ENCODE results near the gene COL19A1.

Gene COL19A1

DNA sequence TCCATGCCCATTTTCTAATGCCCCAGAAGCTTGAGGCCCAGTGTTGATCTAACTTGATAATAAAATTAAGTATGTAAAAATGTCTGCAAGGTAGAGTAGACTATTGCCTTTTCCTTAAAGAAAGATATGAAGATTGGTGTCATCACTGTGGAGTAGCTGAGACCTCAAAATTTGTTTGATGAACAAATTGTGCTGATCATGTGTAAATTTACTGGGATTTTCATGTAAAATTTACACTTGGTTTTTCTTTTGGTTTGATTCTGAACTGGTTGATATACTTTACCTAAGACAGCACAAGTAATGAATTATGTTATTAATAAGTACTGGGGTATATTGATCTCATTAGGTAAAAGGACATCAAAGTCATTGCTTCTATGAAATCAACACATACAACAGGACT is 207.3 kb downstream of the COL19A1 start:
- no peak for DNase-seq

DNA sequence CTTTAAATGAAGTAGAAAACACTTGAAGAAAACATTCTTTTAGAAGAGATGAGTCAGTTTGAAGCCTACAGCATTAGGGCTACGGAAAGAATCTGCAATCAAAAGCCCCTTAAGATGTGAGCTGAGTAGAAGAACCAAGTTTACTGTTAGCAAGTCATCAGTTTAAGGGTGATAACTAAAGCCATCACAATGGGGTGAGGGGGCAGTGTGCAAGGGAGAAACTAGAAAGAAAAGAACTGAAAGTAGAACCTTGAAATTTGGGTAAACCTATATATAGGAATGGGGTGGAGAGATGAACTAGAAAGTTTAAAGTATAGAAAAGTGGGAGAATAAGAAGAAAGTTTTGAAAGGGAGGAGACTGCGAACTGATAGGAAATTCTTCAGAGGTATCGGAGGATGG is 212.9 kb downstream of the COL19A1 start:
- no peak for DNase-seq

DNA sequence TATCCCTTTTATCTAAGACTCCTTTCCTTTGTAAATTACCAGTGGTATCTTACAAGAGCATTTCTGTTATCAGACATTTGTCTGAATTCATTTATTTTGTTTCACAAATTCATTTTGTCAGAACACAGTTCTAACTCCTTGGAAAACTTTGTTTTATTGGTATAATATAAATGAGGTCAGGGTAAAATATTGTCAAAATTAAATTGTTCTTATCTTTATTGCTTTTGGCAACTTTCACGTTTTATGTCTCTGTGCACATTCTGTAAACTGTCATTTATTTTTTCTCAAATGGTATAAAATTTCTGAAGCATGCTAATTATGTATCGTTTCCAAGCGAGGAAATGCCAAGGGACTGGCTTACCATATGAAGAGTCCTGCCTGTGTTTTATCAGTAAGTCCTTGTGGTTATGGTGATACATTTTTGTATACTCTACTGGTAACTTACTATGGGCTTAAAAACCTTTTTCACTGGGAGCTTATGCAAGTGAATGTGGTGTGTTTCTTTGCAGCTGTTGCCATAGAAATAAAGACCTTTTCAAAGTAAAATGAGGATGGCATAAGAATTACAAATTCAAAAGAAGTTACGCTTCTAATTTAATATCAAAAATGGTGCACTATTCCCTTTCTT is 214.2 kb downstream of the COL19A1 start:
- DNase-seq: no peak

DNA sequence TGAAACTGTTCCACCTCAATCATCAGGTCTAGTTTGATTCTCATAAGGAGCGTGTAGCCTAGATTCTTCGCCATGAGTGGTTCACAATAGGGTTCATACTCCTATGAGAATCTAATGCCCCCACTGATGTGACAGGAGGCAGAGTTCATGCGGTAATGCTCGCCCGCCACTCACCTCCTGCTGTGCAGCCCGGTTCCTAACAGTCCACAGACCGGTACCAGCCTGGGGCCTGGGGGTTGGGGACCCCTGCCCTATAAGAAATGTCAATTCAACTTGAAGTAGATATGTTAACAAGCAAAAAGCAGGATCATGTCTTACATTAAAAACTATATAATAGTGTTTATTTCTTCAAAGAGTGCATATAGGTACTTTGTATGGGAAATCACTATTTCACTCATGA is 216.5 kb downstream of the COL19A1 start:
- DNase-seq: no peak

DNA sequence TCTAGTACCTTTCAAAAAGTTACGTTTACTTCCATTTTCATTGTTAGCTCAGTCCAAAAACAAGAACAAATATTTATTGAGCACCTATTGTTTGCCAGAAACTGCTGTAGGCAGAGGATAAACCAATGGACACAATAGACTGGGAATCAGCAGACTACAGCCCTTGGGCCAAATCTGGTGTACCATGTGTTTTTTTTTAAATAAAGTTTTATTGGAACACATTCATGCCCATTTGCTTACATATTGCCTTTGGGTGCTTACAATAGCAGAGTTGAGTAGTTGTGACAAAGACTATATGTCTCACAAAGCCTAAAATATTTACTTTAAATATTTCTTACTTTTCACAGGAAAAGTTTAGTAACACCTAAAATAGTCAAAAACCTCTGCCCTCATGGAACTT is 220.4 kb downstream of the COL19A1 start:
- DNase-seq: no peak

DNA sequence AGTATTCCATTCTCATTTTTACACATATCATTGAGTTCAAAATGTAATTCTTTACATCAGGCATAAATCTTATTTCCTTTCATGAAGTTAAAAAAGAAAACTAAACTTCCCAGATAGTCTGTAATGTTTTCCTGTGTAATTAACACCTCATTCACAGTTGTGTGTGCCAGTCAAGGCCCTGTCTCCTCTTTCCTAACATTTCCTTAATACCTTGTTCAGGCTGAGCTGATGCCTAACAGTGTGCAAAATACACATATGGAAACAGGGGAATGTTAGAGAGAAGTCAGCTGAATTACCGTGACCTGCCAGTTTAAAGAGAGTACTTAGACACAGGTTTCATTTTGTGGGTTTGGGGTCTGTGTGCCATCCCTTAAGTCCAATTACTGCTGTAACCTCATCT is 227.8 kb downstream of the COL19A1 start:
- DNase-seq: no peak

DNA sequence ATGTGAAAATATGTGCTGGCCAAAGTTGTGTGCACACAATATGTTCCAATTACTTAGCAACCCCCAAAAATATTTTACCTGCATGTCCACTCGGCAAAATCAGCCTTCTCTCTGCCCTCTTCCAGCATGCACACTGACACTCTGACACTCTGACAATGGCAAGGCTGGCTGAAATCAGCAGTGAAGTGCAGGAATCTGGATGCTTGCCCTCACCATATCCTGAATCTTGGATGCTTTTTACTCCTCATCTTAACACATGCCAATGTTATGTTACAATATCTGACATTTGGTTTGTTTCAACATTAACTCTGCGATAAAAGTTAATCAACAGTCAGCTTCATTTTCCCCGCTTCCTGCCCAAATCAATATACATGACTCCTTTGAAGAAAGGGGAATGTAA is 233.4 kb downstream of the COL19A1 start:
- no peak for DNase-seq

DNA sequence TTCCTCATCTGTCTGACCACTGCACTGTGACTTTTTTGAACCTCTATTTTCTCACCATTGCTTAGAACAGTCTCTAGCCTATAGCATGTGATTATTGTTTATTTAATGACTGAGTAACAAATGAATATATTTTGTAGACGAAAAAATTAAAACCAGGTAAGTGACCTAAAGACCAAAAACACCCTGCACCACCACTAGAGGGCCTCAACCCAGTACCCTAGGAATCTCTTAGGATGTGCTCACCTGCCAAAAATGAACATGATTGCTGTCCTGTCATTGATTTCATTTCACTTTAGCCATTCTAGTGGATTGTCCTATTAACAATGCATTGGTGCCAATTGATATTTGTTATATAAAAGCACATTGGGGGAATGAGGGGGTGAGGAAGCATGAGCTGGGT is 237.4 kb downstream of the COL19A1 start:
- no peak for DNase-seq

DNA sequence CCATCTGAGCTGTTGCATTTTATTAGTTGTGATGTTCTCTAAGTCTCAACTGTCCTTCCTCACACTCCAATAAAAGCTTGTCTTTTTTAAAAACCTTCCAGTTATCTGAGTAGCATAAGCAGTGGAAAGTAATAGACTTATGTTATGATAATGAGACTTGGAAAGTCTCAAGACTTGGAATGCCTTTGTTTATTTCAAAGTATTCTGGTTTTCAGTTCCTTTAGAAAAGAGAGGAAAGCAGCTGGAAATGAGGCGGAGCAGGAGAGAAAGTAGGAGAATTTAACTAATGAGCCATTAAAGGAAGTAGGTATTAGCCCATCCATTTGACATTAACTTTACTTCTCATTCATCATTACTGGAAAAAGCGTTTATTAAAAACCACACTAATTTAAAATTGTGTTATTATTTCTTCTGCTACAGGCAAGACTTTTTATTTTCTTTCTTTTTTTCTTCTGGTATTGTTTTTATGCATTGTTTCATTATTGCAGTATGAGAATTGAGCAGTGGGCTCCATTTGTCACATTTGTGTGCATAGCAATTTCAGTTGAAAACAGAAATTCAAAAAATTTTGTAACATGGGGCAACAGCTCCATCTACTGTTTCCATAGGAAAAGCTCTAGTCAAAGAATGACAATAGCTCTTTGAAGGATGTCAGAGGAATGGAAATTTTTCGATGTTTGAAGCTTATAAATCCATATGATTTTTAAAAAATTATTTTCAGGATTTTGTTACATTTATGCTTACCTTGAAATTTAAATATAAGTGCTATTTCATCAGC is 241.7 kb downstream of the COL19A1 start:
- DNase-seq: no peak

DNA sequence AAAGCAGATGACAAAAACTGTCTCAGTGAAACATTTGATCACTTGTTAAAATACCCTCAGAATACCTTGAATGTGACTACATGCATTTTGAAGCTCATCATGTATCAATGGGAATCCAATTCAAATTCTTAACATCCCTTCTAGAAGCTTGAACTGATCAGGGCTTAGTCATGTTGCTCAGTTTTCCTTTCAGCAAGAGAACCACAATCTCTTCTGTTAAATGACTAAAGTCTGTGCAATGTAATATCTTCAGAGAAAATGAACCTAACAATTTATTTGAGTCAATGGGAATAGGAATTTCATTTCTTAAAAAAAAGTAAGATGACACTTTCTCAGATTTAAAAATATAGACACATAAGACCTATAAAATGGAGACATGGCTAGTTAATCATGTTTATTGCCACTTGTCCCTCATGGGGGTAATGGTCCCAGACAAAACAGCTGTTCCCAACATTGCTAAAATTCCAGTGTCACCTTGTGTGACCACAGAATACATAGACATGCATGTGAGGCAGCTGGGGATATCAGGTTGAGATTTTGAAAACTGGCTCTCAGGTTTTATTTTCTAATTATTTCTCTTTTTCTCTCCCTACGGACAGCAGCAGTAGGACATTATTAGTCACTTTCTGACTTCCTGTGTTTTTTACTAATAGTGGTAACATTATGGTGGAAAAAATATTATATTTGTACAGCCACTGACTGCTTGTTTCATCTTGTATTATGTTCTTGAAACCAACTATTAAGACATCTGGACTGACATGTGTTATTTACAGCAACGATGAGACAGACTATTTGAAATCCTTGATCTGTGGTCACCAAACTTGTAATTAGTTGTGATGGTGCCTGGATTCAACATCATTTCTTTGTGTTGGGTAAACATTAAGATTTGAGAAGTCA is 244.0 kb downstream of the COL19A1 start:
- DNase-seq: no peak

DNA sequence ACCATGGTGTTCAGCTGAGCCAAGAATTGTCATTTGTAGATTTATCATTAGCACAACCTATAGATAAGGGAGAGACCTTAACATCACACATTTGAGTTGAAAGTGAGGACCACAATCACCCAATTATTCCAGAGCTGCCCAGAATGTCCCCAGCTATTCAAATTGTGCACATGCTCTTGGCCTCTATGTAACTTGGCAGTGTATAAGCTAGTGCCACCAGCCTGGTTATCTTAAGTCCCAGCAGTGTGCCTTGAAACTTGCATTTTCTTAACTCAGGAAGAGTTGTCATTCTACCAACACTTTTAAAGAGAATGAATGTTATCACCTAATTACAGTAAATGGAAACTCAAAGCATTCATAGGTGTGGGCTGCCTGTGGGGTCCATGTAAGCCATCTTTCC is 245.4 kb downstream of the COL19A1 start:
- no peak for DNase-seq

DNA sequence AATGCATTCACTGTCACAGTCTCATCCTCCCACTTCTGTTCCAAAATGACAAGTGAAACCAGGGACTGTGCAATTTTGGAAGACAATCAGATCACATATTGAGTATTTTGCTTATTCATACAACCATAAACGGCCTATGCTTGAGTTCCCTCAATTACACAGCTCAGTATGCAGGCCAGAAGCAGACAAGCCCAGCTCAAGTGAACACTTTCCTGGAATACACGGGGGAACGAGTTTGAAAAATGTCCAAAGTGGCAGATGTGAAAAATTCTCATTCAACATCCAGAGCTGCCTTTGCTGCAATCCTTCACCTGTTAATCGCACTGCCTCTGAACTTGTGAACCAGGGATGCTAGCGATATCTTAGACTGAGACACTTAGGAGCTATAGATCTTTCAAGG is 246.4 kb downstream of the COL19A1 start:
- DNase-seq: no peak

DNA sequence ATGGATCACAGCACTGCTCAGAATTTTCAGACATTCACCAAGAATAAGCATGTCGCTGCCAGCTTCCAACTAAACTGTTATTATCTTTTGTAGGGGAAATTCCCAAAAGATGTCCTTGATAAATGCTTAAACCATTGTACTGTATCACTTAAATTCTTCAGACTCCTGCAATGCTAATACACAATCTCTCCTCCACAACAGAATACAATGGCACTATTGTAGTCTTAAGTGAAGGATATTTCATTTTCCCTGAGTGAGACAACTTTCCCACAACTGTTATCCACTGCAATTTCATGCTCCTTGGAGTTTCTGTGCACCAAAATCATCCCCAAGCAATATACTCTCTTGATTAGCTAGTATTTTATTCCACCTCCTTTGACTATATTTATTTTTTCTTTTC is 246.8 kb downstream of the COL19A1 start:
- DNase-seq: no peak

DNA sequence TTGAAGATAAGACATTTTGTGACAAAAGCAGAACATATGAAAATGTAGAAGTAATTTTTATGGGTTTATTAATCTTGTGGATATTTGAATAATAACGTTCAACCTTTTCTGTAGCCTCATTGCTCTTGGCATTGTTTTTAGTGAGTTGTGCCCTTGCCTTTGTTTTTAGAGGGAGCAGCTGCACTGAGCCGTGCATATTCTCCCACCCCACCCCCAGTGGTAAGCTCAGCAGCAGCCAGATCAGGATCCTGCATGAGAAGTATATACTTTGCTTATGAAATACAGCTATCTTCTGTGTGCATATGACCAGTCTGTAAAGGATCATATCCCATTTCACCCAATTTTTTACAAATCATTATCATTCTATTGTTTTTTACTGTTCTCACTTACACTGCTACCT is 252.3 kb downstream of the COL19A1 start:
- DNase-seq: no peak

DNA sequence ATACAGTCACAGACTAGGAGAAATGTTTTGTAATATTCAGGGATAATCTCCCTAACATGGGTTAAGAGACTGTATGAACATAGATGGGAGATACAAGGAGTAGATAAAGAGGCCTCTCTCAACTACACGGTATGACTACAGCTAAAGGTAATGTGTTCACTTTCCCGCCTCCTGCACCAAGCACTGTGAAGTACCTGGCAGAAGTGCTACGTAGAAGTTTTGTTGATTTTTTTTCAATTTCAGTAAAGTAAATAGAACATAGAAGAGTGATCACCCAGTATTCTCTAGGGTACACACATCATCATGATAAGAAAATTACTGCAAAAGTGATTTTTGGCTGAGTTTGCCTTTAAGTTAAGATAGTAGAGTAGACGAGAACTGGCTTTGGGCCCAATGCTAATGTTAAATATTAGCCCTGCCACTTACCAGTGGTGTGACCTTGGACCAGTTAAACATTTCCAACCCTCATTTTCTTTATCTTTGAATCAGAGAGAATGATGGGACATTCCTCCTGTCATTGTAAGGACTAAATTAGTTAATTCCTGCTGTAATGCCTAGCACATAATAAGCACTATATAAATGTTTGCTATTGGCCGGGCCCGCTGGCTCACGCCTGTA is 253.0 kb downstream of the COL19A1 start:
- no peak for DNase-seq

DNA sequence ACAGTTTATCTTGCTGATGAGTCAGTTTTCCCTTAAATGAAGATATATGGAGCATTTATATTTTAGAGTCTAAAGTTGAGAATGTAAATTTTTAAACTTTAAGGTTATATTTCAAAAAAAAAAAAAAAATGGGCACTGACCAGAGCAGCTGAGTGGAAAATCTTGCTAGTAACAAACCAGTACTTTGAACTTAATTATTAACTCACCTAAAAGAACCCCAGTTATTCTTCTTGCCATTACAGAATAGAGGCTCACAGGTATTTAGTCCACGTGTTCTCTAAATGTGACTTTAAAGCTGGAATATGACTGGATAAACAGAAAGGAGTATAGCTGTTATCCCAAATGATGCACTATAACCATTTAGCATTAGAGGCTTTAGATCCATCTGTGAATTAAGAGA is 258.1 kb downstream of the COL19A1 start:
- no peak for DNase-seq

DNA sequence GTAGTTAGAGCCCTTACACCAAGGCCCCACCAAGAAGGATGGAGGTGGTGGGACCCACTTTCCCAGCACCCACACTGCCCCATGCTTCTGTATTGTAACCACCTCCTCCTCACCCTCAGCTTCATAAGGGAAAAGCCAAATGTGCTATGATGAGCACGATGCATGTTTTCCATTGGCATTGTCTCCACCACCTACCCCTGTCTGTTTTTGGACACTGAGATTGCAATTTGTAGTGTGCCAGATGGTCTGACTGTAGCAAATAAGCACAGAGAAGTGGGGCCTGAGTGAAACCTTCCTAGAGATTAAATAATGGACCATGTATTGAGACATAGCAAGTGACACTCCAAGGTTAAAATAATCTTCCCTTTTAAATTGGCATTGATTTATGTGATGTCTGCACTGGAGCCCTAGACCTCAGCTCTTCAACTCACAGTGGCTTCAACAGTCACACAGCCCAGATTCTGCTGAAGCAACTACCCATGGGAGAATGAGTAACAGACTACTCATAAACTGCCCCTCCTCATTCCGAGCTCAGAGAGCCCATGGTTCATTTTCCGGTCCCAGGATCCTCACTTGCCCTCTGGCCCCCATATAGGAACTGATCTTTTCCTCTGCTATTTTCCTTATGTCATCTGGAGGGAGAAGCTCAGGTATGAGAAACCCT is 258.7 kb downstream of the COL19A1 start:
- no peak for DNase-seq

DNA sequence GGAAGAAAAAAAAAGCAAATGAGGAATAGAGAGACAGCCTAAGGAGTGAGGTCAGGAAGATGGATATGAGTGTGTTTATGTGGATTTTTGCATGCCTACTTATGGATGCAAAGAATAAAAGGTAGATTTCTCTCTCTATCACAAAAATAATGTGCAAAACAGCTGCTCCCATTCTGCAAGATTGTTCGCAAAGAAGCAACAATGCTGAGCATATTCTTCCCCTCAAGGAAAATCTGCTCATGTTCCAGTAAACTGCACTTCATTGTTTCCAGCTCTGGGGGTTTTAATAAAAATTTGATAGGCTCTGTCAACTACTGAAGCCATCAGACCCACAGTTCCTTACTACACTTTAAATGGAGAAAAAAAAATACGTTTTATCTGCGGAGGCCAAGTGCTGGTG is 259.2 kb downstream of the COL19A1 start:
- DNase-seq: no peak

DNA sequence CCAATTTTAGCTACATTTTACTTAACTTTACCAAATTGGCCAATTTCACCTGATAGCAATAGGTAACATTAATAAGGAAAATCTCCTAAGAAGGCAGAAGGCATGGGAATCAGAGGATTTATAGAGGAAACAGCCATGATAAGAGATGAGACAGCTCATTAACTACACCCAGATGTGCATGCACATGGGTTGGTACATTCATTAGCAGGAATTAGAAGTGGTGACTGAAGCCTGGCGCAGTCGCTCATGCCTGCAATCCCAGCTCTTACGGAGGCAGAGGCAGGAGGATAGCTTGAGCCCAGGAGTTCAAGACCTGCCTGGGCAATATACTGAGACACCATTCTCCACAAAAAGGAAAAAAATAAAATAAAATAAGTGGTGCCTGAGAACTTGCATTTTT is 263.0 kb downstream of the COL19A1 start:
- no peak for DNase-seq

DNA sequence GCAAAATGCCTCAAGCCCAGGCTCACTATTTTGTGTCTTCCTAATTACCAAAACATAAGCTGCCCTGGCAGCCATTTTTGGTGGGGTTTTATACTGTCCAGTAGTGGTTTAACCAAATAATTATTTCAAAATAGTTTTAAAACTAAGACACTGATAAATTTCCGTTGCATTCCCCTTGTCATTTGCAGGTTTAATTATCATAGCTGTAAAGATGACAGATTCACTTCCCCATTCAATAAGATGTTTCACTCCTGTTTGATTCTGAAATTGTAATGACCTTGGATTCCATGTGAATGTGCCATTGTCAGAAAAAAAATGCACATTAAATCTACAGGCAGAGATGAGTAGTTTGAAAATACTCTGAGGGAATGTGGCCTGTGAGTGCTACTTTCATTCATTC is 264.5 kb downstream of the COL19A1 start:
- DNase-seq: no peak

DNA sequence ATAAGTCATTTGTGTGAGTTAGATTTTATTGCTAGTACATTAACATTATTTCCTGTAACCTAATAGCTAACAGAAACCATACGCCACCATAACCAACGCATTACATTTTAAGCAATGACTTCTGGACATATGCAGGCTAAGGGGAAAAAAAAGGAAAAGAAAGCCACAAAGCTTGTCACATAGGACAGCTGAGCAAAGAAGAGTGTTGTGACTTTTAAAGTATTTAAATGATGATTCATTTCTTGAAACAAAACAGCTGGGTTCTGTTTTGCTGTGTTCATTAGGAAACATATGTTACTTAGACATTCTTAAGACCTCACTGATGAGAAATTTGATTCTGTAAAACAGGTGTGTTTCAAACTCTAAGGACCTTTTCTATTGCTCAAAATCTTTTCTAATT is 265.2 kb downstream of the COL19A1 start:
- no peak for DNase-seq

DNA sequence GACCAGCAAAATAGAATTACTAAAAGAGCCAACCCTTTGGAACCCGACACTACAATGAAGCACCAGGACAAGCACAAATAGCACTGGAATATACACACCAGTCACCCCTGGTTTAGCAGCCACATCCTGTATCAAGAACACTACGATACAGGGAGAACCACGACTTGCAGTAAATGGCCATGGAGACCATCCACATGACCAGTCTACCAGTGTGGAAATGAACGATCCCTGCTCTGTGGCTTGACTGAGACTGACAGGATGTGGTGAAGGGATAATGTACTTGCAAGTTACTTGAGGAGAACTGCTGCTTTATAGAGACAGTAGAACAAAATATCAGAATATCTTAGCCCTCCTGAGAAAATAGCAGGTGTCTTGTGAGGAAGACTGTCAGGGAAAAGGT is 266.9 kb downstream of the COL19A1 start:
- DNase-seq: no peak

DNA sequence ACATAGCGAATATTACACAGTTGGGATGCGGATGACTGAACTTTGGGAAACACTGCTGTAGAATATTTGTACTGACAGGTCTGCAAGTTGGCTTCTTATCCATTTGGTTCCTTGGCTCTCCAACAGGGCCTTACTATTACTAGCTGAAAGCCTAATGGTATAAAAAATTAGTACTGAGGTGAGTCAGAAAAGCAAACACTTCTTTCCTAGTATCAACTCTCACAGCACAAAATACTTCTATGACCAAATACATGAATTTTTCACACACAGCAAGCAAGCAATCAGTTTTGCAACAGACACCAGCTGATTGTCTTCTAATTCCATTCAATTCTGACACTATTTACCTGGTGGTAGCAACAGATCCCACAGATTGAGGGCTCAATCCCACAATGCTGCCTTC is 268.2 kb downstream of the COL19A1 start:
- DNase-seq: no peak

All from islet precursor cell (in vitro differentiated cells).